Measurements from ENCODE around the gene TMEM42.

GRCh38 chr3:44832965-44833364 lies 28.7 kb upstream of the TMEM42 start:
- TF ChIP-seq MAFF (IDR thresholded peaks at IDR 0.05; ENCODE audit: low read length), result no peak
- no peak for TF ChIP-seq POLR2A (conservative IDR thresholded peaks at IDR 0.05)
- TF ChIP-seq, protein P1, sequence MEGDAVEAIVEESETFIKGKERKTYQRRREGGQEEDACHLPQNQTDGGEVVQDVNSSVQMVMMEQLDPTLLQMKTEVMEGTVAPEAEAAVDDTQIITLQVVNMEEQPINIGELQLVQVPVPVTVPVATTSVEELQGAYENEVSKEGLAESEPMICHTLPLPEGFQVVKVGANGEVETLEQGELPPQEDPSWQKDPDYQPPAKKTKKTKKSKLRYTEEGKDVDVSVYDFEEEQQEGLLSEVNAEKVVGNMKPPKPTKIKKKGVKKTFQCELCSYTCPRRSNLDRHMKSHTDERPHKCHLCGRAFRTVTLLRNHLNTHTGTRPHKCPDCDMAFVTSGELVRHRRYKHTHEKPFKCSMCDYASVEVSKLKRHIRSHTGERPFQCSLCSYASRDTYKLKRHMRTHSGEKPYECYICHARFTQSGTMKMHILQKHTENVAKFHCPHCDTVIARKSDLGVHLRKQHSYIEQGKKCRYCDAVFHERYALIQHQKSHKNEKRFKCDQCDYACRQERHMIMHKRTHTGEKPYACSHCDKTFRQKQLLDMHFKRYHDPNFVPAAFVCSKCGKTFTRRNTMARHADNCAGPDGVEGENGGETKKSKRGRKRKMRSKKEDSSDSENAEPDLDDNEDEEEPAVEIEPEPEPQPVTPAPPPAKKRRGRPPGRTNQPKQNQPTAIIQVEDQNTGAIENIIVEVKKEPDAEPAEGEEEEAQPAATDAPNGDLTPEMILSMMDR (IDR thresholded peaks at IDR 0.05 in 2 of 3, conservative IDR thresholded peaks at IDR 0.05 in 1 of 3; ENCODE audit: insufficient read depth in 2 of 3, low read depth in 1 of 3, low read length in 3 of 3), result no peak
- TF ChIP-seq SAFB2 (IDR thresholded peaks at IDR 0.05; ENCODE audit: borderline replicate concordance, low read depth, low read length, severe bottlenecking), result no peak
